CD4-positive, alpha-beta T cell treated with Interferon alpha-2 for 1 hour (primary cell): ENCODE measurements around the gene PAFAH1B1.
A peak's percentile ranks its signal among the peaks of the same experiment; 100 is the strongest.
"Not testable (repeated sequence)": the region's sequence is repeated elsewhere in the genome, so short reads cannot be mapped to it uniquely, and the experiment has no call there.

ENCODE experiments used
- DNase-seq, 2 donors: peaks; one replicate each; pipeline ENCODE4 v3.0.0-alpha.2; 2020 to 2022

PAFAH1B1 gene

DNA sequence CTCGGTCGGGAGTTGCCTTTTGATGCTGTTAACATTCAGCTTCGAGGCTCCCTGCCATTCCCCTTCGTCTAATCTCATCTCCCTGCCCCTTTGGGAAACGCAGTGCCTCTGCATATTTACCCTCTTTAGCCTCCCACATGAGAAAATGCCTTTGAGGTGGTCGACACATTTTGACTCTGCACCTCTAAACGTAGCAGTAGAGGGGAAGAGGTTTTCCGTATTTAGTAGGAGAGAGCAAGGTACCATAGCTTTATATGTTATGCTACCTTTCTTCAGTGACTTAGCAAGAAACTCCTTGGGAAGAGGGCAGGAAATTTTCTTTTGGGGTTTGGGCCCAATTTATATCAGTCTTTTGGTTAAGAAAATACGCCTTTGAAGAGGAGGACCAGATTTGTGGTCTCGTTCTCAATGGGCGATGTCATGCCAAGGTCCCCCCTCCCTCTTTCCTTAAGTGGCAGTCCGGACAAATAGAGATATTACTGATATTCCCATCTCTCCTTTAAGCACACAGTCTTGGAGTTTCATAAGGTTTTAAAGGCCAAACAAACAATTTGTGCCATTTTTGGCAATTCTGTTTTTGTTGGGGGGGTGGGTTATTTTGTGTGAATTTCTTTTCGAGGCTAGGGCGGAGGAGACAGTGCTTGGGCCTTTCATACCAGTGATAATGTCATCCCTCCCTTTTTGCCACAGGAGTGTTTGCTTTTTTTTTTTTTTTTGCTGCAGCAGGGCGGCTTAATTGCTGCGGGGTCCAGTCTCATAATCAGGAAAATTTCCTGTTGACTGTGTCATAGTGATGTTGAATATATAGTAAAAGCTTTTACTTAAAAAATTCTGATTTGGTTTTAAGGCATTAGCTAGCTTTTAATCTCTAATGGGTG lies 1.5 kb downstream of the PAFAH1B1 start:
- DNase-seq = peak in 1 of 2 donors; percentile 20

- DNase-seq = peak in 1 of 2 donors; percentile 25
These were observed 2.3 kb downstream of the PAFAH1B1 start for GRCh38 chr17:2595716-2596115.

- DNase-seq = no peak
These were observed 4.7 kb downstream of the PAFAH1B1 start for GRCh38 chr17:2598166-2598565.

- DNase-seq = no peak
These were observed 9.2 kb downstream of the PAFAH1B1 start for GRCh38 chr17:2602597-2603017.

GRCh38 chr17:2608350-2608913 lies 15.0 kb downstream of the PAFAH1B1 start:
- DNase-seq = no peak

- no peak for DNase-seq
These were observed 15.6 kb downstream of the PAFAH1B1 start for GRCh38 chr17:2609091-2609490.

DNA sequence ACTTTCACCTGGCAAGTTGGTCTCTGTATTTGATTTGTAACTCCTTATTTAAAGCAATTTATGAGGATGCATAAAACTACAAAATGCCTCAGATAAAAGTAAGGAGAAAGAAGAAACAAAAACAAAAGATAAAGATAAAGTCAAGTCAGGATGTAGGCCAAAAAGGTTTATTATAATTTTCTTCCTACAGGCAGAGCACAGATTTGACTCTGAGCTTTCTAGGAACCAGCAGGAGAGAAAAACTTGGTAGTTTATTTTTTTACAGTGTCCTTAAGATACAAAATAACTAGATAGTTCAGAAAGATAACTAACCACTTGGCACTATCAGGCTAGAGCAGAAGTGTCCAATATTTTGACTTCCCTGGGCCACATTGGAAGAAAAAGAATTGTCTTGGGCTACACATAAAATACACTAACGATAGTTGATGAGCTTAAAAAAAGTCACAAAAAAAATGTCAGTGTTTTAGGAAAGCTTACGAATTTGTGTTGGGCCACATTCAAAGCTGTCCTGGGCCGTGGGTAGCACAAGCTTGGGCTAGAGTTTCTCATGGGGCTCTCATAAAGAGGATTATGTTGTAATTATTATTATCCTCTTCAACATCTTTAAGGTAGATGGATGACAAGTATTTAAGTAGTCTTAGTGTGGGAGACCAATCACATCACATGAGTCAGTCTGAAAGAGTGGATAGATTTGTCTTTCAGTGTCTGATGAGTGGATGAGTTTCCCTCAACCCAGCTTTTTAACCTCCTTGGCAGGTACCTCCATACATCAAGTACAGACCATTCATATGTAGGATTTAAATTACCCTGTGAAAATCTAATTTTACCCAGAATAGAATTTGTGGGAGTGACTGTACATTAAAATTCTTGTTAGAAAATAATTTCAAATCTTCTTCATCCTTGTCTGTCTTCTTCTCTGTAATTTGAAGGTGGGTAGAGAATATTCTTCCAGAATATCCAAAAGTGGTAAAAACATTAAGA lies 17.0 kb downstream of the PAFAH1B1 start:
- no peak for DNase-seq

DNA sequence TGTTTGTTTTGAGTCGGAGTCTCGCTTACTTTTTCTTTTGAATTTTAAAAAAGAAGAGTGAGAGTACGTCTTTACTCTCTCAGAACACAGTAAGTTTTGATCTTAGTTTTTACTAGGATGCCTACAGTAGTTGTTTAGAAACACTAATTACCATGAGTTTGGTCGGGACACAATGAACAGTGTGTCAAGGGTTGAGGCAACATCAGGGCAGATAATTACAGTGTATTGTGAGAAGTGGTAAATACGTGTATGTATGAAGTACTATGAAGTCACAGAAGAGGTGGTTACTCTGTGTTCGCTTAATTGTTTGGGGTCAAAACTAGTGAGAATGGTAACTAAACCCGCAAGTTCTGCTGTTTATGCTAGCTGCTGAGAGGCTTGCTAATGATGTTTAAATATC lies 18.2 kb downstream of the PAFAH1B1 start:
- DNase-seq = no peak

DNA sequence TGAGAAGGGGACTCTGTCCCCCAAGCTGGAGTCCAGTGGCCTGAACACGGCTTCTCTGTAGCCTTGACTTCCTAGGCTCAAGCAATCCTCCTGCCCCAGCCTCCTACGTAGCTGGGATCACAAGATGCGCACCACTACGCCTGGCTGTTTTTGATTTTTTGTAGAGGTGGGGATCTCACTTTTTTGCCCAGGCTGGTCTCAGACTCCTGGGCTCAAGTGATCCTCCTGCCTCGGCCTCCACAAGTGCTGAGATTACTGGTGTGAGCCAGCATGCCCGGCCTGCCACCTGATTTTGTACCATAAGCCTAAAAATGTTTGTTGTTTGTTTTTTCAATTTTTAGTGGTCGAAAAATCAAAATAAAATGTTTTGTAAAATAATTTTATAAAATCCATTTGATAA lies 19.2 kb downstream of the PAFAH1B1 start:
- DNase-seq = no peak

DNA sequence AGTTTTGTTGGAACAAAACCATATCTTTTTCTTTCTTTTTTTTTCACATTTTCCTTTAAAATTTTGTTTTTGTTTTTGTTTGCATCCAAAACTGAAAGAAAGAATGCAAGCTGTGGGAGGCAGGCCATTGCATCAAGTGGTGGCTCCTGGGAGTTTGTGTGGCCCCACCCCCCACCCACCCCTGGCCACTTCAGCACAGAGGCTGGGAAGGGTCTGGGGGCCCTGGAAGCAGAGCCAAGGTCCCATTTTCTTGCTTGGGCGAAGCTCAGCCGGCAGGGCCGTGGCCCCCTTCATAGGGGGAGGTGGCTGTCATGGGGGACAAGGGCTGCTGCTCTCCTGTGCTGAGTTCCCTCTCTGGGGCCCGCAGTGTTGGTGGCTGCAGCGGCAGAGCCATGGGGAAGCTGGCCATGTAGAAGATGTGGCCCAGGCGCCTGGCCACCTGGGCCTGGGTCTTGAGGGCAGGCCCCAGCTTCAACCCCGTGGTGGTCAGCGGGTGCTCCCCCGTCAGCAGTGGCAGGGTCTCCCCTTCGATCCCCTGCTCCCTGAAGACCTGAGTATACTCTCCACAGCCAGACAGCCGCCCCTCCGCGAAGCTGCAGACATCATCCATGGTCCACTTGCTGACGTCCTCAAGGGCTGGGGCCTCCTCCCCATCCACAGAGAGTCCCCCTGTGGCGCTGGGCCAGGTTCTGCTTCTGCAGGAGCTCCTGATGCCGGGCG lies 19.8 kb downstream of the PAFAH1B1 start:
- DNase-seq = no peak

DNA sequence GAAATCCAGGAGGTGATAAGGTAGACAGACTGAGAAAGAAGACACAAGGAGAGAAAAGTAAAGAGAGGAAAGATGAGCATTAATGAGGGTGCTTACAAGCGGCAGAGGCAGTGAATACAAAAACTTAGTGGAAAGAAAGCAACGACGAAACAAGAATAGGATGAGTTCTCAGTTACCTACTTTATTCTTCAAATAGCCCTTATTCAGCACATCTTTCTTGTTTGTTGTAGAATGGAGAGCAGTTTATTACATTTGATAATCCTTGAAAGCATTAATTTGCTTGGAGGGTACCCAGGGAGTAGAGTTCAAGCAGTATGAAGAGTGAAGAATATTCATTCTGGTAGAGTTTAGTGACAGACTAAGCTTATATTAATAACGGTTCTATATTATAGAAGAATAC lies 22.4 kb downstream of the PAFAH1B1 start:
- DNase-seq = no peak

GRCh38 chr17:2621241-2621640 lies 27.8 kb downstream of the PAFAH1B1 start:
- no peak for DNase-seq

DNA sequence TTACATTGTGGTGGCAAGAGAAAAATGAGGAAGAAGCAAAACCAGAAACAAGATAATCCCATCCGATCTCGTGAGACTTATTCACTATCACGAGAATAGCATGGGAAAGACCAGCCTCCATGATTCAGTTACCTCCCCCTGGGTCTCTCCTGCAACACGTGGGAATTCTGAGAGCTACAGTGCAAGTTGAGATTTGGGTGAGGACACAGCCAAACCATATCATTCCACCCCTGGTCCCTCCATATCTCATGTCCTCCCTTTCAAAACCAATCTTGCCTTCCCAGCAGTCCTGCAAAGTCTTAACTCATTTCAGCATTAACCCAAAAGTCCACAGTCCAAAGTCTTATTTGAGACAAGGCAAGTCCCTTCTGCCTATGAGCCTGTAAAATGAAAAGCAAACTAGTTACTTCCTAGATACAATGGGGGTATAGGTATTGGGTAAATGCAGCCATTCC lies 28.5 kb downstream of the PAFAH1B1 start:
- DNase-seq = not testable (repeated sequence)

GRCh38 chr17:2622721-2623301 lies 29.4 kb downstream of the PAFAH1B1 start:
- DNase-seq = not testable (repeated sequence)

DNA sequence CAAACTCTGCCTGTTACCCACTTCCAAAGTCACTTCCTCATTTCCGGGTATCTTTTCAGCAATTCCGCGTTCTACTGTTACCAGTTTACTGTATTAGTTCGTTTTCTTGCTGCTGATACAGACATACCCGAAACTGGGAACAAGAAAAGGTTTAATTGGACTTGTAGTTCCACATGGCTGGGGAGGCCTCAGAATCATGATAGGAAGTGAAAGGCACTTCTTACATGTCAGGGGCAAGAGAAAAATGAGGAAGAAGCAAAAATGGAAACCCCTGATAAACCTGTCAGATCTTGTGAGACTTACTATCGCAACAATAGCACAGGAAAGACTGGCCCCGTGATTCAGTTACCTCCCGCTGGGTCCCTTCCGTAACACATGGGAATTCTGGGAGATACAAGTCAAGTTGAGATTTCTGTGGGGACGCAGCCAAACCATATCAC lies 30.9 kb downstream of the PAFAH1B1 start:
- no peak for DNase-seq

- DNase-seq = not testable (repeated sequence)
These were observed 33.3 kb downstream of the PAFAH1B1 start for GRCh38 chr17:2626626-2627219.

- DNase-seq = not testable (repeated sequence)
These were observed 35.5 kb downstream of the PAFAH1B1 start for GRCh38 chr17:2628922-2629321.

GRCh38 chr17:2631211-2631610 lies 37.8 kb downstream of the PAFAH1B1 start:
- DNase-seq = no peak

GRCh38 chr17:2634361-2634960 lies 41.0 kb downstream of the PAFAH1B1 start:
- DNase-seq = no peak

DNA sequence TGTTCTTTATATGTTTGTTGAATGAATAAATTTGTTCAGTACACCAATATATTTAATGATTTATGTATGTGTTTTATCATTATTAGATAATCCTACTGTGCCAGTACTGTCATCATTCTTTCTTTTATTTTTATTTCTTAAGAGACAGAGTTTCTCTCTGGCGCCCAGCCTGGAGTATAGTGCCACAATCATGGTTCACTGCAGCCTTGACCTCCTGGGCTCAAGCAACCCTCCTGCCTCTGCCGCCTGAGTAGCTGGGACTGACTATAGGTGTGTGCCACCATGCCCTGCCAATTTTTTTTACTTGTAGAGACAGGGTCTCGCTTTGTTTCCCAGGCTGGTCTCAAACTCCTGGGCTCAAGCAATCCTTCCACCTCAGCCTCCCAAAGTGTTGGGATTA lies 41.8 kb downstream of the PAFAH1B1 start:
- no peak for DNase-seq

- no peak for DNase-seq
These were observed 42.2 kb downstream of the PAFAH1B1 start for GRCh38 chr17:2635675-2636074.
